GM19468 (cell line): Measurements from ENCODE around the gene ARHGAP24.
"Not testable (repeated sequence)": the region's sequence is repeated elsewhere in the genome, so short reads cannot be mapped to it uniquely, and the experiment has no call there.

ENCODE experiments used
- ATAC-seq: cut with Tn5 transposase; IDR thresholded peaks from one replicate; pipeline ENCODE4 v1.9.1; 2021; ENCODE audit warnings: mild to moderate bottlenecking, moderate library complexity, moderate number of reproducible peaks; ENCODE audit not compliant: unreplicated experiment; ENCODE audit errors: extremely low read depth

Gene ARHGAP24

GRCh38 chr4:85828027-85828890 is 353.3 kb downstream of the ARHGAP24 start:
- ATAC-seq = no peak

- no peak for ATAC-seq
Observed at GRCh38 chr4:85829276-85830051, 354.5 kb downstream of the ARHGAP24 start.

- ATAC-seq = no peak
Observed at GRCh38 chr4:85831647-85832046, 356.7 kb downstream of the ARHGAP24 start.

- ATAC-seq = no peak
Observed at GRCh38 chr4:85833302-85833701, 358.4 kb downstream of the ARHGAP24 start.

GRCh38 chr4:85834934-85835333 is 360.0 kb downstream of the ARHGAP24 start:
- no peak for ATAC-seq

GRCh38 chr4:85836588-85837438 is 361.9 kb downstream of the ARHGAP24 start:
- ATAC-seq = no peak

GRCh38 chr4:85837439-85837733 is 362.4 kb downstream of the ARHGAP24 start:
- no peak for ATAC-seq

GRCh38 chr4:85839981-85840451 is 365.1 kb downstream of the ARHGAP24 start:
- not testable (repeated sequence) for ATAC-seq

- ATAC-seq = no peak
Observed at GRCh38 chr4:85842540-85842939, 367.6 kb downstream of the ARHGAP24 start.

GRCh38 chr4:85853740-85854139 is 378.8 kb downstream of the ARHGAP24 start:
- ATAC-seq = not testable (repeated sequence)

- ATAC-seq = no peak
Observed at GRCh38 chr4:85854546-85854945, 379.6 kb downstream of the ARHGAP24 start.

GRCh38 chr4:85860066-85860740 is 385.3 kb downstream of the ARHGAP24 start:
- no peak for ATAC-seq

- ATAC-seq = no peak
Observed at GRCh38 chr4:85861064-85861765, 386.3 kb downstream of the ARHGAP24 start.

GRCh38 chr4:85862896-85863295 is 387.9 kb downstream of the ARHGAP24 start:
- no peak for ATAC-seq

GRCh38 chr4:85864259-85865205 is 389.6 kb downstream of the ARHGAP24 start:
- no peak for ATAC-seq

- no peak for ATAC-seq
Observed at GRCh38 chr4:85865256-85865655, 390.3 kb downstream of the ARHGAP24 start.

- no peak for ATAC-seq
Observed at GRCh38 chr4:85866508-85866907, 391.6 kb downstream of the ARHGAP24 start.

GRCh38 chr4:85867271-85867670 is 392.3 kb downstream of the ARHGAP24 start:
- ATAC-seq = no peak
